Vagina (tissue), 2 donors: ENCODE data around the gene PUS1. TPM values are rescaled to one million over a fixed set of nuclear protein-coding genes. Genes with fewer than 3 reads are reported as not detected.

Experiments
- DNase-seq, 2 donors: peaks; one replicate each; pipeline ENCODE4 v3.0.0-alpha.2; 2017; ENCODE audit errors: extremely low spot score in 2 of 2
- H3K27ac ChIP-seq: fragments of 200-600 bp; sonication (generic); one replicate; pipeline ENCODE4 v1.5.1; 2019
- H3K27me3 ChIP-seq: fragments of 200-600 bp; sonication (generic); one replicate; pipeline ENCODE4 v1.5.1; 2019
- H3K36me3 ChIP-seq, 2 donors: fragments of 200-600 bp; sonication (generic); one replicate each; pipeline ENCODE4 v1.5.1; 2017 to 2019
- H3K4me1 ChIP-seq: fragments of 200-600 bp; sonication (generic); one replicate; pipeline ENCODE4 v1.5.1; 2019
- H3K4me3 ChIP-seq, 2 donors: fragments of 200-600 bp; sonication (generic); 1 replicate in 1 of 2; 2 replicates in 1 of 2; pipeline ENCODE4 v1.5.1; 2016 to 2019
- H3K9me3 ChIP-seq: fragments of 200-600 bp; sonication (generic); one replicate; pipeline ENCODE4 v1.5.1; 2019
- CTCF ChIP-seq, 3 experiments: fragments of 450-650 bp in 2 of 3; fragments of 200-600 bp in 1 of 3; sonication (generic) in 1 of 3; IDR thresholded peaks; one replicate each; pipeline ENCODE4 v1.5.1; 2017 to 2019; ENCODE audit warnings: antibody characterized with exemption in 3 of 3, mild to moderate bottlenecking in 2 of 3, moderate library complexity in 2 of 3
- POLR2A ChIP-seq, 2 donors: fragments of 450-650 bp; IDR thresholded peaks; one replicate each; pipeline ENCODE4 v1.6.1; 2017; ENCODE audit warnings: antibody characterized with exemption in 2 of 2, mild to moderate bottlenecking in 2 of 2, moderate library complexity in 2 of 2
- POLR2AphosphoS5 ChIP-seq, 2 donors: sonication (generic); formaldehyde crosslinking; IDR thresholded peaks; one replicate each; pipeline ENCODE4 v1.9.0; 2017; ENCODE audit warnings: antibody characterized with exemption in 2 of 2, mild to moderate bottlenecking in 2 of 2, low read depth in 1 of 2; ENCODE audit not compliant: insufficient read depth in 1 of 2
- intact Hi-C: fragments of 100-400 bp; cut with DNase I; formaldehyde crosslinking; loops from one replicate; pipeline ENCODE4 v1.15.1; 2023
- total RNA-seq: library from RNA; depleted of rRNA; stranded (reverse); fragments of >200 nt; gene quantifications from one replicate; pipeline ENCODE4 v1.2.3, GENCODE V29; 2016

The PUS1 gene
- total RNA-seq, 1 donor from 2014 or later, result 37.6 TPM

DNA sequence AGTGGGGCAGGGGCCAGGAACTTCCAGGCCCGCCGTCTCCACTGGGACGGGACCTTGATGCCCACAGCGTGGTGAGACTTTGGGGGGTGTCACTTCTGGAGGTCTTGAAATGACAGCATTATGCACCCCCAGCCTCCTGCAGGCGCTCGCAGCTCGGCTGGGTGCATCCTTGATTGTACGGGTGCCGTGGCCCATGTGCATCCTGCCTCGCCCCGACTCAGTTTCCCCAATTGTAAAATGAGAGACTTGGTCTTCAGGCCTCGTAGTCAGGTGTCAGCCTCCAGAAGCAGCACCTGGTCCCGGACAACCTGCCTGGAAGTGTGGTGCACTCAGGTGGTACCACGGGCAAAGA lies 8.9 kb upstream of the PUS1 start:
- no peak for TF ChIP-seq CTCF (IDR thresholded peaks at IDR 0.05)
- peak in 1 of 2 donors; percentile 32 for TF ChIP-seq POLR2AphosphoS5 (IDR thresholded peaks at IDR 0.05; ENCODE audit: insufficient read depth in 1 of 2, low read depth in 1 of 2)
- H3K36me3 ChIP-seq, result peaks cover 0 to 67% of the 10 kb centered on the region in 2 donors
- intact Hi-C loops, result no loop called here
- H3K4me3 ChIP-seq, result no peak overlapping the region
- H3K4me1 ChIP-seq, result no peaks in the 10 kb centered on the region
- no peak overlapping the region for H3K27ac ChIP-seq
- no peaks in the 10 kb centered on the region for H3K27me3 ChIP-seq
- no peaks in the 10 kb centered on the region for H3K9me3 ChIP-seq
- no peak for DNase-seq

GRCh38 chr12:131920902-131921840 lies 7.9 kb upstream of the PUS1 start:
- TF ChIP-seq CTCF (IDR thresholded peaks at IDR 0.05) (no peak), POLR2AphosphoS5 (IDR thresholded peaks at IDR 0.05; ENCODE audit: insufficient read depth in 1 of 2, low read depth in 1 of 2) (no peak), POLR2A (IDR thresholded peaks at IDR 0.05) (no peak)
- no peaks in the 10 kb centered on the region for H3K9me3 ChIP-seq
- no peak overlapping the region for H3K4me3 ChIP-seq
- DNase-seq, result no peak
- intact Hi-C loops, result no loop called here
- no peak overlapping the region for H3K27ac ChIP-seq
- no peaks in the 10 kb centered on the region for H3K27me3 ChIP-seq
- no peaks in the 10 kb centered on the region for H3K4me1 ChIP-seq
- H3K36me3 ChIP-seq, result peaks cover 0 to 56% of the 10 kb centered on the region in 2 donors

- intact Hi-C loops, result no loop called here
These were observed 7.0 kb upstream of the PUS1 start for GRCh38 chr12:131921866-131922769.

GRCh38 chr12:131922772-131923171 lies 6.3 kb upstream of the PUS1 start:
- Histone ChIP-seq H3K9me3 (no peaks in the 10 kb centered on the region), H3K27me3 (no peaks in the 10 kb centered on the region), H3K4me3 (no peak overlapping the region), H3K27ac (no peak overlapping the region), H3K4me1 (no peaks in the 10 kb centered on the region), H3K36me3 (peaks cover 0 to 43% of the 10 kb centered on the region in 2 donors)
- no peak for DNase-seq
- no peak for TF ChIP-seq POLR2A (IDR thresholded peaks at IDR 0.05)
- no peak for TF ChIP-seq CTCF (IDR thresholded peaks at IDR 0.05)
- TF ChIP-seq POLR2AphosphoS5 (IDR thresholded peaks at IDR 0.05; ENCODE audit: insufficient read depth in 1 of 2, low read depth in 1 of 2), result no peak
- intact Hi-C loops, result no loop called here

More at GRCh38 chr12:131921866-131922769, 7.0 kb upstream of the PUS1 start:
- Histone ChIP-seq H3K27ac (no peak overlapping the region), H3K36me3 (peaks cover 0 to 49% of the 10 kb centered on the region in 2 donors), H3K27me3 (no peaks in the 10 kb centered on the region), H3K4me1 (no peaks in the 10 kb centered on the region), H3K4me3 (no peak overlapping the region), H3K9me3 (no peaks in the 10 kb centered on the region)
- no peak for DNase-seq
- TF ChIP-seq POLR2AphosphoS5 (IDR thresholded peaks at IDR 0.05; ENCODE audit: insufficient read depth in 1 of 2, low read depth in 1 of 2), result no peak
- TF ChIP-seq CTCF (IDR thresholded peaks at IDR 0.05), result no peak
- TF ChIP-seq POLR2A (IDR thresholded peaks at IDR 0.05), result no peak
